Measurements from ENCODE around the gene MCC.

Gene MCC

DNA sequence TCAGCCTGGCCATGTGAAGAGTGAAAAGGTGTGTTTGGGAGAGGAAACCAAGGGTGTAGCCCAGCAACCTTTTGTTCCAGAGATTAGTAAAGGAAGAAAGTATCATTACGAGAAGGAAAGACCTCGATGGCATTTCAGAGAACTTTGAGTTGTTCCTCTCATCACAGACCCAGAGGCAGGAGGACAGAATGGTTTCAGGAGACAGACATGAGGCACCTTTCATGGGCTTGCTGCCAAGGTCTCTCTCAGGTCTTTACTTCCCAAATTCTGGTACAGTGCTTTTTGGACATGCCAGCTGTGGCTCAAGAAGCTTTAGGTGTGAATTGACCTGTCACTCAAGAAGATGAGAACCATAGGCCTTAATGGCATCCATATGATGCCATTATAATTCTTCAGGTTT is 2.8 kb upstream of the MCC start:
- TF ChIP-seq, protein P1, sequence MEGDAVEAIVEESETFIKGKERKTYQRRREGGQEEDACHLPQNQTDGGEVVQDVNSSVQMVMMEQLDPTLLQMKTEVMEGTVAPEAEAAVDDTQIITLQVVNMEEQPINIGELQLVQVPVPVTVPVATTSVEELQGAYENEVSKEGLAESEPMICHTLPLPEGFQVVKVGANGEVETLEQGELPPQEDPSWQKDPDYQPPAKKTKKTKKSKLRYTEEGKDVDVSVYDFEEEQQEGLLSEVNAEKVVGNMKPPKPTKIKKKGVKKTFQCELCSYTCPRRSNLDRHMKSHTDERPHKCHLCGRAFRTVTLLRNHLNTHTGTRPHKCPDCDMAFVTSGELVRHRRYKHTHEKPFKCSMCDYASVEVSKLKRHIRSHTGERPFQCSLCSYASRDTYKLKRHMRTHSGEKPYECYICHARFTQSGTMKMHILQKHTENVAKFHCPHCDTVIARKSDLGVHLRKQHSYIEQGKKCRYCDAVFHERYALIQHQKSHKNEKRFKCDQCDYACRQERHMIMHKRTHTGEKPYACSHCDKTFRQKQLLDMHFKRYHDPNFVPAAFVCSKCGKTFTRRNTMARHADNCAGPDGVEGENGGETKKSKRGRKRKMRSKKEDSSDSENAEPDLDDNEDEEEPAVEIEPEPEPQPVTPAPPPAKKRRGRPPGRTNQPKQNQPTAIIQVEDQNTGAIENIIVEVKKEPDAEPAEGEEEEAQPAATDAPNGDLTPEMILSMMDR (IDR thresholded peaks at IDR 0.05; ENCODE audit: unreplicated experiment in 3 of 3) = no peak

DNA sequence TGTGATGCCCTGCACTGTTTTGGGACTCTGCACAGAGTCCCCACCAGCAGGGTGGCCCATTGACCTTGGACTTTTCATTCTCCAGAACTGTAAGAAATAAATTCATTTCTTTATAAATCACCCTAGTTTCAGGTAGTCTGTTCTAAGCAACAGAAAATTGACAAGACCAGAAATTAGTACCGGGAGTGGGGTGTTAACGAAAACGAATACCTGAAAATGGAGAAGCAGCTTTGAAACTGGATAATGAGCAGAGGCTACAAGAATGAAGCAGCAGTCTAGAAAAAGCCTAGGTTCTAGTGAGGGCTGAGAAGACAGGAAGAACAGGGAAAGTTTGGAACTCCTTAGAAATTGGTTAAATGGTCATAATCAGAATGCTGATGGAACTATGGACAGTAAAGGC is 2.1 kb upstream of the MCC start:
- Mint-ChIP-seq H3K4me1 (peaks cover 6% of the 10 kb centered on the region), H3K36me3 (ENCODE audit: low read depth) (no peaks in the 10 kb centered on the region), H3K4me3 (peak overlapping the region in 1 of 3 experiments; percentile 34), H3K9me3 (peaks cover 28% of the 10 kb centered on the region), H3K27ac (no peak overlapping the region), H3K27me3 (ENCODE audit: low read depth) (peaks cover 30% of the 10 kb centered on the region)
- TF ChIP-seq, protein P1 (IDR thresholded peaks at IDR 0.05; ENCODE audit: unreplicated experiment in 3 of 3) = no peak

More for the DNA sequence above, 2.8 kb upstream of the MCC start:
- Mint-ChIP-seq H3K27ac (no peak overlapping the region), H3K4me1 (peaks cover 6% of the 10 kb centered on the region), H3K4me3 (no peak overlapping the region), H3K27me3 (ENCODE audit: low read depth) (peaks cover 29% of the 10 kb centered on the region), H3K9me3 (peaks cover 27% of the 10 kb centered on the region), H3K36me3 (ENCODE audit: low read depth) (no peaks in the 10 kb centered on the region)

DNA sequence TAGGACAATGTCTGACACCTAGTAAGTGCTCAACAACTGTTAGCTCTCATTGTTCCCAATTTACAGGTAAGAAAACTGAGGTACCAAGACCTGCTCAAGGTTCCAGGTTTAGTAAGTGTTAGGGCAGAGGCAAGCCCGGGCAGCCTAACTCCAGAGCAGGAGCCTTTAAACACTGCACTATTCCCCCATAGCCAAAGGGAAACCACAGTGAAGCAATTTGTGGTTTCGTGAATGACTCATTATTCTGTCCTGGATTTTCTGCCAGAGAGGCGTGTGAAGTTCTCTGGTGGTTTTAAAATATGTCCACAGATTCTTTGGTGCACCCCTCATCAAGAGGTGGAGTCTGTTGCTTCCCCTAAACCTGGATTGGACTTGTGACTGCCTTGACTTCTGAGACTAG is 1.0 kb upstream of the MCC start:
- no peaks in the 10 kb centered on the region for H3K36me3 Mint-ChIP-seq (ENCODE audit: low read depth)
- H3K27me3 Mint-ChIP-seq (ENCODE audit: low read depth) = peaks cover 30% of the 10 kb centered on the region
- H3K4me3 Mint-ChIP-seq = peak overlapping the region; percentile 91 to 98 (median 91)
- H3K27ac Mint-ChIP-seq = no peak overlapping the region
- TF ChIP-seq, protein P1 (IDR thresholded peaks at IDR 0.05; ENCODE audit: unreplicated experiment in 3 of 3) = no peak
- H3K4me1 Mint-ChIP-seq = peaks cover 6% of the 10 kb centered on the region
- H3K9me3 Mint-ChIP-seq = peaks cover 32% of the 10 kb centered on the region

DNA sequence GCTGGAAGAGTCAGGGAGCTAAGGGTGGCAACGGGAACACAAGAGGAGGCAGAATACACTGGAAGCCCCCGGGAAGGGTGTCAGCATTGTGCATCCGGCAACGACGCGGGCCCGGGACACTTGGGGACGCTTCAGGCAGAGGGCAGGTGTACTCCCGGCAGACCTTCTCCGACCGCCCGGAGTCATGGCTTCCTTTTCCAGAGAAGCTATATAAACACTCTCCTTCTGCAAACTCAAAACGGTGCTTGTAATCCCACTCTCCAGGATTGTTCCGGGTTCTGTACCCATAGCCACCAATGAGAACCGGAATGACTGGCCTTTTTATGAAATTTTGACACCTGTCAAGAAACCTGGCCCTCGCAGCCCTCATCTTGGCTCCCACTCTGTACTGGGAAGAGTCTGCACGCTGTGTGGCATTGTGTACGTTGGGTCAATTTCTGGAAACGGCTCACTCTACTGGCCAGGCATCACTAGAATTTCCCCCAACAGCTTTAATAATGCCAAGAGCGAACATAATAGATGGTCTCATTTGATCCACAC is 462 bp upstream of the MCC start:
- peaks cover 30% of the 10 kb centered on the region for H3K27me3 Mint-ChIP-seq (ENCODE audit: low read depth)
- H3K36me3 Mint-ChIP-seq (ENCODE audit: low read depth) = no peaks in the 10 kb centered on the region
- TF ChIP-seq, protein P1 (IDR thresholded peaks at IDR 0.05; ENCODE audit: unreplicated experiment in 3 of 3) = no peak

DNA sequence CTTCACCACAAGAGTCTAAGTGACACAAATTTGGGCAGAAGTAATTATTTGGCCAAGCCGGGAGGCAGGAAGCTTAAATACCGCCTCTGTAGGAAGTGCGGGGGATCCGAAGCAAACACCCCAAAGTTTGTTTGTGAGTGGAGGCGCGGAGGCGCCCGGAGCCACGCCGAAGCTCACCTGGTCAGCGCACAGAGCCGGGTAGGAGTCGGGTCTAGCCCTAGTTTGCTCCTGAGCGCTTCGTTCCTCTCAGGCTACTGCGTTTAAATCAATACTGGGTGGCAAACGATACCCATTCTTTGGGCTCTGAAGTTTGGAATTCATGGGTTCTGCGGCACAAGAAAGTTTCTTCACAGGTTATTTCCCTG is 855 bp downstream of the MCC start:
- Mint-ChIP-seq H3K36me3 (ENCODE audit: low read depth) (no peaks in the 10 kb centered on the region), H3K27me3 (ENCODE audit: low read depth) (peaks cover 30% of the 10 kb centered on the region), H3K27ac (peak overlapping the region; percentile 43 to 93 (median 87)), H3K4me1 (peaks cover 6% of the 10 kb centered on the region), H3K4me3 (peak overlapping the region; percentile 91 to 98 (median 91)), H3K9me3 (peaks cover 37% of the 10 kb centered on the region)
- TF ChIP-seq, protein P1 (IDR thresholded peaks at IDR 0.05; ENCODE audit: unreplicated experiment in 3 of 3) = peak in 1 of 3 experiments; percentile 7

More for the DNA sequence above, 462 bp upstream of the MCC start:
- Mint-ChIP-seq H3K27ac (peak overlapping the region; percentile 75 to 88 (median 87)), H3K9me3 (peaks cover 34% of the 10 kb centered on the region), H3K4me1 (peaks cover 6% of the 10 kb centered on the region), H3K4me3 (peak overlapping the region; percentile 91 to 98 (median 91))

DNA sequence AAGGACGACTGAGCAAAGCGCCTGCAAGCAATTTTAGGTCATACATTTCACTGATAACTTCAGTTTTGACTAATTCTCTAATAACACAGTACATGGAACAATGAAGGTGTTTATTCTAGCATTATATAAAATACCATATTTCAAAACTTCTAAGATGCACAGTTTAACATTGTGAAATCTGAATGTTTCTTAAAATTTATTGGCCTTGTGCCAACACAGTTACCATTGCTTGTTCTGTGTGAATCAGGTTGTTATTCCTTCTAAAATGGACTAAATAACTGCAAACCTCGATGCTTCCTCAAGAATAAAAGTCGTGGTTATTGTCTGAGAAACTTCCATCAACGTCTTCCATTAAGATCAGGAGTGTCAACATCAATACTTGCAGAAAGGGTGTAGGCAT is 8.0 kb downstream of the MCC start:
- Mint-ChIP-seq H3K9me3 (peaks cover 27% of the 10 kb centered on the region), H3K36me3 (ENCODE audit: low read depth) (no peaks in the 10 kb centered on the region), H3K4me3 (no peak overlapping the region), H3K27me3 (ENCODE audit: low read depth) (no peaks in the 10 kb centered on the region), H3K27ac (no peak overlapping the region), H3K4me1 (no peaks in the 10 kb centered on the region)
- TF ChIP-seq, protein P1 (IDR thresholded peaks at IDR 0.05; ENCODE audit: unreplicated experiment in 3 of 3) = no peak

All from nephron (organoid).